Stomach (tissue), 4 donors: ENCODE measurements around the gene KCNQ1.

Experiments used
- POLR2AphosphoS5 ChIP-seq, 3 donors: sonication (generic); formaldehyde crosslinking; IDR thresholded peaks; one replicate each; pipeline ENCODE4 v1.6.1; 2016; ENCODE audit warnings: antibody characterized with exemption in 3 of 3
- TF ChIP-seq, protein P1 (sequence below), 7 experiments: fragments of 450-650 bp in 4 of 7; fragments of 200-600 bp in 3 of 7; sonication (generic) in 3 of 7; IDR thresholded peaks; one replicate each; pipeline ENCODE4 v1.5.1; 2016 to 2019; ENCODE audit warnings: antibody characterized with exemption in 7 of 7, control low read depth in 2 of 7, mild to moderate bottlenecking in 1 of 7

DNA sequence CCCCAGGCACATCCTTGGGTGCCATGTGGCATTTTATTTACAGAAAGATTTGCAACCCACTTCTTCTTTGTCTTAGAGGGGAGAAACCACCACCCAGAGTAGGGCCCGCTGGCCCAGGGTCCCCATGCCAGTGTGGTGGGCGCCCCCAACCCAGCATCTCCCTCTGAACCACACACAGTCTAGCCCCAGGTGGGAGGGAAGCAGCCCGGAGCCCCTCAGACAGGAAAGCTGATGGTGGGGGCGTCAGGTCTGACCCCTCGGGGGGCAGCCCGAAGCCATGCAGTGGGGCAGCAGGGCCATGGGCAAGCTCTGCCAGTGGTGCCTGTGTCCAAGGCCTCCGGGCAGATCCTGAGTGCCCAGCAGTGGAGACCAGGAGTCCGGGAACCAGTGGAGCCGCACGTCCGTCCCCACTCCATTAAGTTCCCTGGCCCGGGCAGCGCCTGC, 12.2 kb upstream of the KCNQ1 start:
- TF ChIP-seq, protein P1, sequence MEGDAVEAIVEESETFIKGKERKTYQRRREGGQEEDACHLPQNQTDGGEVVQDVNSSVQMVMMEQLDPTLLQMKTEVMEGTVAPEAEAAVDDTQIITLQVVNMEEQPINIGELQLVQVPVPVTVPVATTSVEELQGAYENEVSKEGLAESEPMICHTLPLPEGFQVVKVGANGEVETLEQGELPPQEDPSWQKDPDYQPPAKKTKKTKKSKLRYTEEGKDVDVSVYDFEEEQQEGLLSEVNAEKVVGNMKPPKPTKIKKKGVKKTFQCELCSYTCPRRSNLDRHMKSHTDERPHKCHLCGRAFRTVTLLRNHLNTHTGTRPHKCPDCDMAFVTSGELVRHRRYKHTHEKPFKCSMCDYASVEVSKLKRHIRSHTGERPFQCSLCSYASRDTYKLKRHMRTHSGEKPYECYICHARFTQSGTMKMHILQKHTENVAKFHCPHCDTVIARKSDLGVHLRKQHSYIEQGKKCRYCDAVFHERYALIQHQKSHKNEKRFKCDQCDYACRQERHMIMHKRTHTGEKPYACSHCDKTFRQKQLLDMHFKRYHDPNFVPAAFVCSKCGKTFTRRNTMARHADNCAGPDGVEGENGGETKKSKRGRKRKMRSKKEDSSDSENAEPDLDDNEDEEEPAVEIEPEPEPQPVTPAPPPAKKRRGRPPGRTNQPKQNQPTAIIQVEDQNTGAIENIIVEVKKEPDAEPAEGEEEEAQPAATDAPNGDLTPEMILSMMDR (IDR thresholded peaks at IDR 0.05) = no peak
- no peak for TF ChIP-seq POLR2AphosphoS5 (IDR thresholded peaks at IDR 0.05)
